RWPE2 (cell line): ENCODE data around the gene CENPN.

ENCODE experiments used
- ATAC-seq: fragments of 200-7000 bp; cut with Tn5 transposase; 3 replicates; pipeline ENCODE4 v1.9.1; 2021; ENCODE audit warnings: low read depth
- DNase-seq: peaks from one replicate; pipeline ENCODE4 v3.0.0-alpha.2; 2020; ENCODE audit warnings: low spot score
- H3K27ac ChIP-seq: fragments of 450-650 bp; 2 replicates; pipeline ENCODE4 v1.5.1; 2017; ENCODE audit warnings: mild to moderate bottlenecking; ENCODE audit not compliant: poor library complexity, severe bottlenecking
- H3K27me3 ChIP-seq: fragments of 250-450 bp; sonication (Bioruptor Pico); 2 replicates; pipeline ENCODE4 v1.5.1; 2021; ENCODE audit warnings: mild to moderate bottlenecking, moderate library complexity; ENCODE audit not compliant: insufficient read depth, poor library complexity, severe bottlenecking
- H3K36me3 ChIP-seq: fragments of 250-450 bp; sonication (Bioruptor Pico); 2 replicates; pipeline ENCODE4 v1.5.1; 2020; ENCODE audit warnings: low read depth, mild to moderate bottlenecking, moderate library complexity
- H3K4me1 ChIP-seq: fragments of 250-450 bp; sonication (Bioruptor Pico); 2 replicates; pipeline ENCODE4 v1.5.1; 2021; ENCODE audit warnings: mild to moderate bottlenecking, moderate library complexity; ENCODE audit not compliant: insufficient read depth, poor library complexity, severe bottlenecking
- H3K4me3 ChIP-seq: fragments of 250-450 bp; sonication (Bioruptor Pico); 2 replicates; pipeline ENCODE4 v1.5.1; 2021; ENCODE audit warnings: mild to moderate bottlenecking, moderate library complexity; ENCODE audit not compliant: severe bottlenecking
- H3K9me3 ChIP-seq: fragments of 250-450 bp; sonication (Bioruptor Pico); 2 replicates; pipeline ENCODE4 v1.5.1; 2021; ENCODE audit warnings: mild to moderate bottlenecking, moderate library complexity; ENCODE audit not compliant: severe bottlenecking
- TF ChIP-seq, protein P1 (sequence below): fragments of 450-650 bp; IDR thresholded peaks from one replicate; pipeline ENCODE4 v1.5.1; 2017; ENCODE audit warnings: mild to moderate bottlenecking, moderate library complexity; ENCODE audit not compliant: poor library complexity, severe bottlenecking

The CENPN gene

GRCh38 chr16:81004646-81005353 is 2.2 kb upstream of the CENPN start:
- H3K36me3 ChIP-seq, result peaks cover 15% of the 10 kb centered on the region
- ATAC-seq, result no peak
- peaks cover 15% of the 10 kb centered on the region for H3K4me1 ChIP-seq
- peak overlapping the region; percentile 12 for H3K4me3 ChIP-seq
- H3K27ac ChIP-seq, result no peak overlapping the region
- DNase-seq, result no peak
- TF ChIP-seq, protein P1, sequence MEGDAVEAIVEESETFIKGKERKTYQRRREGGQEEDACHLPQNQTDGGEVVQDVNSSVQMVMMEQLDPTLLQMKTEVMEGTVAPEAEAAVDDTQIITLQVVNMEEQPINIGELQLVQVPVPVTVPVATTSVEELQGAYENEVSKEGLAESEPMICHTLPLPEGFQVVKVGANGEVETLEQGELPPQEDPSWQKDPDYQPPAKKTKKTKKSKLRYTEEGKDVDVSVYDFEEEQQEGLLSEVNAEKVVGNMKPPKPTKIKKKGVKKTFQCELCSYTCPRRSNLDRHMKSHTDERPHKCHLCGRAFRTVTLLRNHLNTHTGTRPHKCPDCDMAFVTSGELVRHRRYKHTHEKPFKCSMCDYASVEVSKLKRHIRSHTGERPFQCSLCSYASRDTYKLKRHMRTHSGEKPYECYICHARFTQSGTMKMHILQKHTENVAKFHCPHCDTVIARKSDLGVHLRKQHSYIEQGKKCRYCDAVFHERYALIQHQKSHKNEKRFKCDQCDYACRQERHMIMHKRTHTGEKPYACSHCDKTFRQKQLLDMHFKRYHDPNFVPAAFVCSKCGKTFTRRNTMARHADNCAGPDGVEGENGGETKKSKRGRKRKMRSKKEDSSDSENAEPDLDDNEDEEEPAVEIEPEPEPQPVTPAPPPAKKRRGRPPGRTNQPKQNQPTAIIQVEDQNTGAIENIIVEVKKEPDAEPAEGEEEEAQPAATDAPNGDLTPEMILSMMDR, result peak; percentile 88
- no peaks in the 10 kb centered on the region for H3K9me3 ChIP-seq
- no peaks in the 10 kb centered on the region for H3K27me3 ChIP-seq

DNA sequence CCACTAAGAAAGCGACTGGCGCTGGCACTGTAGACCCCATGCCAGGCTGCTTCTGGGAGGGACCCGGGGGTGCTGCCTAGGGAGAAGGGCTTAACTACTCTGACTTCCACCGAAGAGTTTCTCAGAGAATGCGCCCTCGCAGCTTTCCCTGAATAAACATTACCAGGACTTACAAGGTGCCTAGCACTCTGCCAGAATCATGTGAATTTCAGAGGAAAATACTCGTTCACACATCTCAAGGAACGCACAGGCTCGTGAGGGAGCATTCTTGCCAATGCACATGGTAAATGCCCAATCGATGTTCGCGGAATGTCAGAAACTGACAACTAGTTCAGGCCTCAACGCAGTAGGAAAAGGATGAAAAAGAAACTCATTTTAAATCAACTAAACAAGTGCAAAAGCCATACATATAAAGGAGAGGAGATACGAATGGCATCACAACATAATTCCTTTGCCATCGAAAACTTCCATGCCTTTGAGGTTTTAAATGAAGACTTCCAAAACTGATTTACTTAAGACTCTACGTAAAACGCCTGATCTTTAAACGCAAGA is 1.3 kb upstream of the CENPN start:
- H3K4me3 ChIP-seq, result peak overlapping the region; percentile 84
- H3K36me3 ChIP-seq, result peaks cover 16% of the 10 kb centered on the region
- no peak for ATAC-seq
- no peaks in the 10 kb centered on the region for H3K27me3 ChIP-seq
- peak overlapping the region; percentile 74 for H3K27ac ChIP-seq
- DNase-seq, result no peak
- TF ChIP-seq, protein P1, result no peak
- H3K4me1 ChIP-seq, result peaks cover 15% of the 10 kb centered on the region
- H3K9me3 ChIP-seq, result no peaks in the 10 kb centered on the region

DNA sequence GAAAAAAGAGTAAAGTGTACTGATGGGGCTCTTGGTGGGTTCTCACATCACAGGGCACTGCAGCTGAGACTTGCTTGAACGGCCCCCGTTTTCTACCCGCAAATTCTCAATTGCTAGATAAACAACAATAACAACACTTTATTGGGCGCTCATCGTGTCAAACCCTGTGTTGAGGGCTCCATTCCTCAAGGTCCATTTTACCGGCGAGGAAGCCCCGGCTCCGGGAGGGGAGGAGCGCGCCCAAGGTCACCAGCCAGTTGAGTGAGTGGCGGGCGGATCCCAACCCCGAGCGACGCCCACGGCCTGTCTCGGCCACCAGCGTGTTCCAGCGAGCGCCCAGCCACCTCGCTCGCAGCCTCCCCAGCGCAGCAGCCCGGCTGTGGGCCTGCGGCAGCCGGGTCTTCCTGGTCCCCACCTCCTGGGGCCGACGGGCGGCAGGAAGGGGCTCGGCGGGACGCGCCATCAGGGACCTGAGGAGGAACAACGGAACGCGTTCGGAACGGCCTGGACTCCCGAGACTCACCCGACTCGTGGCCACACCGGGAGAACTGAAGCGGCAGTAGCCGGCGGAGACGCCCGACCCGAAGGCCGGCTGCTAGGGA is 702 bp upstream of the CENPN start:
- TF ChIP-seq, protein P1, result no peak
- ATAC-seq (peak; percentile 47), DNase-seq (peak; percentile 73)
- Histone ChIP-seq H3K27ac (peak overlapping the region; percentile 74), H3K36me3 (peaks cover 12% of the 10 kb centered on the region), H3K4me3 (peak overlapping the region; percentile 84), H3K9me3 (no peaks in the 10 kb centered on the region), H3K4me1 (peaks cover 15% of the 10 kb centered on the region), H3K27me3 (no peaks in the 10 kb centered on the region)

DNA sequence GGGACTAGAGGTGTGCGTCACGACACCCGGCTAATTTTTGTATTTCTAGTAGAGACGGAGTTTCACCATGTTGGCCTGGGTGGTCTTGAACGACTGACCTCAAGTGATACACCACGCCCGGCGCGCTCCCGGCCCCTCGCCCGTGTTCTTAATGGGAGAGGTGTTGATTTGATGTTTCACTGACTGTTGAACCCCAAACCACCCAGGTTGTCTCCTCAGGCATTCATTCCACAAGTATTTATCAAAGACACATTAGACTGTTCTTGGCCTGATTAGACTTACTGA is 1.4 kb downstream of the CENPN start:
- Histone ChIP-seq H3K27ac (no peak overlapping the region), H3K4me3 (peak overlapping the region; percentile 84), H3K4me1 (peaks cover 14% of the 10 kb centered on the region), H3K9me3 (no peaks in the 10 kb centered on the region), H3K36me3 (peaks cover 33% of the 10 kb centered on the region), H3K27me3 (no peaks in the 10 kb centered on the region)
- TF ChIP-seq, protein P1, result no peak
- no peak for ATAC-seq
- DNase-seq, result no peak

- peaks cover 77% of the 10 kb centered on the region for H3K36me3 ChIP-seq
- ATAC-seq (no peak), DNase-seq (no peak)
- no peaks in the 10 kb centered on the region for H3K27me3 ChIP-seq
- TF ChIP-seq, protein P1, result no peak
- H3K4me1 ChIP-seq, result peaks cover 3% of the 10 kb centered on the region
- no peaks in the 10 kb centered on the region for H3K9me3 ChIP-seq
- H3K4me3 ChIP-seq, result no peak overlapping the region
- no peak overlapping the region for H3K27ac ChIP-seq
Observed at GRCh38 chr16:81012974-81013373, 6.0 kb downstream of the CENPN start.
